SH-SY5Y (cell line): ENCODE data around the gene AGAP2.

Source experiments
- GATA2 ChIP-seq: IDR thresholded peaks from 2 replicates; pipeline ENCODE4 v1.6.1; 2011; ENCODE audit warnings: mild to moderate bottlenecking, low read depth, low read length
- GATA3 ChIP-seq: IDR thresholded peaks from 2 replicates; pipeline ENCODE4 v1.6.1; 2011; ENCODE audit warnings: low read depth, mild to moderate bottlenecking, low read length, moderate library complexity

DNA sequence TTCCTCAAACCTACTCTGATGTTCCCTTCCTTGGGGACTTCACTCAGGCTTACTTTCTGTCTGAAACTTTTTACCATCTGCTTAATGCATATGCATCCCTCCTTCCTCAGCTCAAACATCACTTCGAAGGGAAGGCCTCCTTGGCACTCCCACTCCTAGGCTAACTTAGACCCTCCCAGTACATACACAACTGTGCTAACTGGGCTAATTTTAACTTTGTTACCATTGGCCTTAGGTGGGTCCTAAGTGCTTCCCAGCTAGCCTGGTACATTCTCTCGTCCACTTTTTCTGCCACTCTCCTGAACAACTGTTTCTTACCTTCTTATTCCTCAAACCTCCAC, 37.7 kb upstream of the AGAP2 start:
- TF ChIP-seq GATA2 (no peak), GATA3 (no peak)
